Peyer's patch (tissue), 4 donors: ENCODE results near the gene OSBPL10.

Source experiments
- CTCF ChIP-seq, 6 experiments: fragments of 450-650 bp in 4 of 6; fragments of 200-600 bp in 2 of 6; sonication (generic) in 1 of 6; IDR thresholded peaks; one replicate each; pipeline ENCODE4 v1.5.1; 2017 to 2019; ENCODE audit warnings: antibody characterized with exemption in 6 of 6, mild to moderate bottlenecking in 3 of 6, moderate library complexity in 1 of 6
- POLR2A ChIP-seq, 2 donors: fragments of 450-650 bp; IDR thresholded peaks; one replicate each; pipeline ENCODE4 v1.5.1; 2017; ENCODE audit warnings: antibody characterized with exemption in 2 of 2, mild to moderate bottlenecking in 2 of 2, moderate library complexity in 2 of 2

GRCh38 chr3:31766669-31767068 is 214.4 kb downstream of the OSBPL10 start:
- TF ChIP-seq POLR2A (IDR thresholded peaks at IDR 0.05), result no peak
- no peak for TF ChIP-seq CTCF (IDR thresholded peaks at IDR 0.05)
